WTC11 (cell line): Measurements from ENCODE around the gene GRB10. TPM values are rescaled to one million over a fixed set of nuclear protein-coding genes. Genes with fewer than 3 reads are reported as not detected.

Experiments
- ATAC-seq: fragments of 200-7000 bp; cut with Tn5 transposase; 2 replicates; pipeline ENCODE4 v1.10.0; 2021; ENCODE audit warnings: mild to moderate bottlenecking, moderate library complexity
- CTCF ChIA-PET: fragments of 300-600 bp; sonication (Branson Sonifier 250); formaldehyde crosslinking; loops from one replicate; lab custom pipeline; 2021; ENCODE audit warnings: antibody characterized with exemption; lab: Charles Lee
- POLR2A ChIA-PET: fragments of 350-600 bp; sonication (Branson Sonifier 250); formaldehyde crosslinking; loops from one replicate; lab custom pipeline; 2021; ENCODE audit warnings: antibody characterized with exemption; lab: Charles Lee
- DNase-seq: peaks from one replicate; pipeline ENCODE4 v3.0.0; 2021; ENCODE audit warnings: low spot score
- H3K27ac Mint-ChIP-seq: 2 replicates; pipeline ENCODE4 v1.8.0; 2021; ENCODE audit warnings: mixed read lengths
- H3K27me3 Mint-ChIP-seq: 2 replicates; pipeline ENCODE4 v1.8.0; 2021; ENCODE audit warnings: low read depth, mild to moderate bottlenecking, moderate library complexity, mixed read lengths
- H3K36me3 Mint-ChIP-seq: 2 replicates; pipeline ENCODE4 v1.8.0; 2021; ENCODE audit warnings: mixed read lengths
- H3K4me1 Mint-ChIP-seq: 2 replicates; pipeline ENCODE4 v1.8.0; 2022; ENCODE audit warnings: mixed read lengths
- H3K4me3 Mint-ChIP-seq: 2 replicates; pipeline ENCODE4 v1.8.0; 2021; ENCODE audit warnings: mild to moderate bottlenecking, moderate library complexity, mixed read lengths
- H3K9me3 Mint-ChIP-seq: 2 replicates; pipeline ENCODE4 v1.8.0; 2021; ENCODE audit warnings: mixed read lengths
- ELF4 ChIP-seq: sonication (generic); formaldehyde crosslinking; IDR thresholded peaks from 2 replicates; pipeline ENCODE4 v1.8.1; 2022; ENCODE audit warnings: low read depth, mild to moderate bottlenecking, moderate library complexity, missing genetic modification reagents
- EMX1 ChIP-seq: fragments of 250-450 bp; sonication (Bioruptor Pico); IDR thresholded peaks from 2 replicates; pipeline ENCODE4 v1.8.0; 2021; ENCODE audit warnings: mild to moderate bottlenecking
- FOXK1 ChIP-seq: sonication (generic); formaldehyde crosslinking; IDR thresholded peaks from 2 replicates; pipeline ENCODE4 v1.8.0; 2022; ENCODE audit warnings: mild to moderate bottlenecking, moderate library complexity, missing genetic modification reagents
- GABPB1 ChIP-seq: sonication (generic); formaldehyde crosslinking; IDR thresholded peaks from 2 replicates; pipeline ENCODE4 v1.8.1; 2023; ENCODE audit warnings: mild to moderate bottlenecking, missing genetic modification reagents
- GTF2I ChIP-seq: fragments of 250-450 bp; sonication (Bioruptor Pico); conservative IDR thresholded peaks from 2 replicates; pipeline ENCODE4 v1.4.0; 2021; ENCODE audit warnings: mild to moderate bottlenecking
- IRF2 ChIP-seq: sonication (generic); formaldehyde crosslinking; IDR thresholded peaks from 2 replicates; pipeline ENCODE4 v1.8.0; 2022; ENCODE audit warnings: low read depth, missing genetic modification reagents, borderline replicate concordance
- KAT7 ChIP-seq: sonication (generic); formaldehyde crosslinking; IDR thresholded peaks from 2 replicates; pipeline ENCODE4 v1.8.1; 2023; ENCODE audit warnings: missing genetic modification reagents, mild to moderate bottlenecking, borderline replicate concordance
- NFATC4 ChIP-seq: fragments of 250-450 bp; sonication (Bioruptor Pico); IDR thresholded peaks from 2 replicates; pipeline ENCODE4 v1.9.0; 2021; ENCODE audit warnings: mild to moderate bottlenecking
- PRRX2 ChIP-seq: fragments of 250-450 bp; sonication (Bioruptor Pico); IDR thresholded peaks from 2 replicates; pipeline ENCODE4 v1.8.0; 2021; ENCODE audit warnings: mild to moderate bottlenecking
- RELA ChIP-seq: sonication (generic); formaldehyde crosslinking; IDR thresholded peaks from 2 replicates; pipeline ENCODE4 v1.8.1; 2022; ENCODE audit warnings: missing genetic modification reagents, mild to moderate bottlenecking, borderline replicate concordance
- SOX15 ChIP-seq: fragments of 250-450 bp; sonication (Bioruptor Pico); IDR thresholded peaks from 2 replicates; pipeline ENCODE4 v1.9.0; 2021; ENCODE audit warnings: mild to moderate bottlenecking
- ZNF396 ChIP-seq: fragments of 250-450 bp; sonication (Bioruptor Pico); IDR thresholded peaks from 2 replicates; pipeline ENCODE4 v1.8.0; 2021; ENCODE audit warnings: mild to moderate bottlenecking, moderate library complexity, borderline replicate concordance
- ZNF416 ChIP-seq: fragments of 250-450 bp; sonication (Bioruptor Pico); IDR thresholded peaks from 2 replicates; pipeline ENCODE4 v1.9.0; 2021; ENCODE audit warnings: mild to moderate bottlenecking, inconsistent platforms
- total RNA-seq: library from RNA; stranded (reverse); gene quantifications from 3 replicates; pipeline ENCODE4 v1.2.3, GENCODE V29; 2021
- TF ChIP-seq, protein P1 (sequence below): sonication (generic); formaldehyde crosslinking; IDR thresholded peaks from 2 replicates; pipeline ENCODE4 v1.8.0; 2022; ENCODE audit warnings: mild to moderate bottlenecking, missing genetic modification reagents
- TF ChIP-seq, protein P2 (sequence below): fragments of 200-600 bp; IDR thresholded peaks from 2 replicates; pipeline ENCODE4 v1.8.0; 2022; ENCODE audit warnings: antibody characterized with exemption
- TF ChIP-seq, protein P3 (sequence below): sonication (generic); formaldehyde crosslinking; IDR thresholded peaks from 2 replicates; pipeline ENCODE4 v1.8.1; 2022; ENCODE audit warnings: low read depth, mild to moderate bottlenecking, moderate library complexity, missing genetic modification reagents, borderline replicate concordance
- TF ChIP-seq, protein P4 (sequence below): sonication (generic); formaldehyde crosslinking; IDR thresholded peaks from 2 replicates; pipeline ENCODE4 v1.8.1; 2023; ENCODE audit warnings: mild to moderate bottlenecking, missing genetic modification reagents
- TF ChIP-seq, protein P5 (sequence below): sonication (generic); formaldehyde crosslinking; IDR thresholded peaks from 2 replicates; pipeline ENCODE4 v1.8.1; 2022; ENCODE audit warnings: mild to moderate bottlenecking, moderate library complexity, missing genetic modification reagents

Gene GRB10
- total RNA-seq, 1 experiment from 2014 or later: 103 TPM

DNA sequence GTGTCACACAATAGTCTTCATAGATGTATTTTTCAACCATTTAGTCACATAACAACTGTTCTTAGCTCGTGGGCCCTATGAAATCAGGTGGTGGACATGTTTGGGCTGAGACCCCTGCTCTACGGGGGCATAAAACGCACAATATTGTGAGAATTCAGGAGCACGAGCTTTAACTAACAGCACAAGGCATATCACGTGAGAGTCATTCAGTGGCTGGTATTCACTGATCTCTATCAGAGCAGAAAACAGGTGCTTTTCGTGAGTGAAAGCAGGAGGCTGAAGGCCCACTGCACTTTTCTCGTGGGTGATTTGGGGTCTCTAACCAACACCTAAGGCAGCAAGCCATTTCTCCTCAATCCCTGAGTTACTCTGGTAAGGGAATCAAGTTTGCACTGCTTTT is 42.8 kb upstream of the GRB10 start:
- CTCF ChIA-PET: no interaction called here

DNA sequence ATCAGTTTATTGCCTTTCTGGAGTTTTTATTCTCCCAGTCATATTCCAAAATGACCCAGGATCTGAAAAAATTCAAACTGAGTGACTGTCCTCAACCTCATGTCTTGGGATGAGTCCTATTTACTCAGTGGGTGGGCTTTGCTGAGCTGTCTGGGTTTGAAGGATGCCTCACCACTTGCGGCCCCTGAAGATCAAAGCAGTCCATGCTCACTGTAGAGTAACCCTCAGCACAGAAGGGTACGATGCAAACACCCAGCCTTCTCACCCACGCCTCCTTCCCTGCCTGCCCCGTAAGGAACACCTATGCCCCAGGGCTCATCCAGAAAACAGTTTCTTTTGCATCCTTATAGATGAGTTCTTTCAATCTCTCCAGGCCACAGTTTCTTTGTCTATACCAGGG is 42.2 kb upstream of the GRB10 start:
- CTCF ChIA-PET: no interaction called here
- Mint-ChIP-seq H3K36me3 (no peaks in the 10 kb centered on the region), H3K27ac (no peak overlapping the region), H3K4me3 (no peak overlapping the region)
- ATAC-seq (no peak), DNase-seq (no peak)
- TF ChIP-seq ZNF396 (CRISPR knock-in tag) (no peak), NFATC4 (no peak)
- TF ChIP-seq, all 79 proteins: peak for 0
- POLR2A ChIA-PET: no interaction called here
- Mint-ChIP-seq H3K27me3 (no peaks in the 10 kb centered on the region; the same call in 1 of the 2 replicates), H3K4me1 (peaks cover 33% of the 10 kb centered on the region), H3K9me3 (peaks cover 7% of the 10 kb centered on the region)

More for the DNA sequence above, 42.8 kb upstream of the GRB10 start:
- POLR2A ChIA-PET: no interaction called here
- Mint-ChIP-seq H3K36me3 (no peaks in the 10 kb centered on the region), H3K4me3 (no peak overlapping the region), H3K27ac (no peak overlapping the region)
- no peak for ATAC-seq
- TF ChIP-seq ZNF416 (CRISPR knock-in tag): no peak
- TF ChIP-seq, protein P1, sequence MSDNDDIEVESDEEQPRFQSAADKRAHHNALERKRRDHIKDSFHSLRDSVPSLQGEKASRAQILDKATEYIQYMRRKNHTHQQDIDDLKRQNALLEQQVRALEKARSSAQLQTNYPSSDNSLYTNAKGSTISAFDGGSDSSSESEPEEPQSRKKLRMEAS (CRISPR knock-in tag): no peak
- TF ChIP-seq, protein P2, sequence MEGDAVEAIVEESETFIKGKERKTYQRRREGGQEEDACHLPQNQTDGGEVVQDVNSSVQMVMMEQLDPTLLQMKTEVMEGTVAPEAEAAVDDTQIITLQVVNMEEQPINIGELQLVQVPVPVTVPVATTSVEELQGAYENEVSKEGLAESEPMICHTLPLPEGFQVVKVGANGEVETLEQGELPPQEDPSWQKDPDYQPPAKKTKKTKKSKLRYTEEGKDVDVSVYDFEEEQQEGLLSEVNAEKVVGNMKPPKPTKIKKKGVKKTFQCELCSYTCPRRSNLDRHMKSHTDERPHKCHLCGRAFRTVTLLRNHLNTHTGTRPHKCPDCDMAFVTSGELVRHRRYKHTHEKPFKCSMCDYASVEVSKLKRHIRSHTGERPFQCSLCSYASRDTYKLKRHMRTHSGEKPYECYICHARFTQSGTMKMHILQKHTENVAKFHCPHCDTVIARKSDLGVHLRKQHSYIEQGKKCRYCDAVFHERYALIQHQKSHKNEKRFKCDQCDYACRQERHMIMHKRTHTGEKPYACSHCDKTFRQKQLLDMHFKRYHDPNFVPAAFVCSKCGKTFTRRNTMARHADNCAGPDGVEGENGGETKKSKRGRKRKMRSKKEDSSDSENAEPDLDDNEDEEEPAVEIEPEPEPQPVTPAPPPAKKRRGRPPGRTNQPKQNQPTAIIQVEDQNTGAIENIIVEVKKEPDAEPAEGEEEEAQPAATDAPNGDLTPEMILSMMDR: no peak
- TF ChIP-seq KAT7 (CRISPR knock-in tag): no peak
- TF ChIP-seq ZNF396 (CRISPR knock-in tag): no peak
- TF ChIP-seq RELA (CRISPR knock-in tag): no peak
- TF ChIP-seq, all 79 proteins: peak for 0
- Mint-ChIP-seq H3K27me3 (no peaks in the 10 kb centered on the region; the same call in 1 of the 2 replicates), H3K9me3 (peaks cover 7% of the 10 kb centered on the region), H3K4me1 (peaks cover 33% of the 10 kb centered on the region)
- no peak for DNase-seq

DNA sequence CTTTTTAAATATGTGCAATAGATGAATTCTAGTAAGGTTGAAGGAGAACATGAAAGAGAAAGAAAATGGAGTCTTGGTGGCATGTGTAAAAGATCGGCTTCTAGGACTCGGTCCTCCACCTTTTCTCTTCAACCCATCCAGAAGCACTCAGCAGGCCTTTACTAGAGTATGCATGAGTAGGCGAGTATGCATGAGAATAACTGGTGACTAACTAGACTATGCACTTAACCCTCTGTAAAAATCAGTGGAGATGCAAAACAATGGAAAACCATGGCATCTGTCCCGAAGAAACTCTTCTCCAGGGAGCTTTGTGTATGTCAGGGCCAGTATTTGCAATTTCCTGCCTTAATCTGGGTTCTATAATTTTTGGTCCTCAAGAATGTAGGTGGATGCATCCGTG is 40.0 kb upstream of the GRB10 start:
- Mint-ChIP-seq H3K36me3 (no peaks in the 10 kb centered on the region), H3K27me3 (no peaks in the 10 kb centered on the region; the same call in 1 of the 2 replicates), H3K27ac (no peak overlapping the region), H3K4me3 (no peak overlapping the region), H3K9me3 (peaks cover 7% of the 10 kb centered on the region), H3K4me1 (peaks cover 33% of the 10 kb centered on the region)
- DNase-seq (no peak), ATAC-seq (no peak; the same call in 1 of the 2 replicates)
- ChIA-PET CTCF (interaction anchor here (1.4 to 2.8 kb wide), 2 partner anchors 11 to 178 kb away, joined by 3 to 8 read pairs; no protein-coding TSS in a partner anchor), POLR2A (no interaction called here)
- no peak for TF ChIP-seq EMX1
- TF ChIP-seq GABPB1: no peak
- TF ChIP-seq, protein P3, sequence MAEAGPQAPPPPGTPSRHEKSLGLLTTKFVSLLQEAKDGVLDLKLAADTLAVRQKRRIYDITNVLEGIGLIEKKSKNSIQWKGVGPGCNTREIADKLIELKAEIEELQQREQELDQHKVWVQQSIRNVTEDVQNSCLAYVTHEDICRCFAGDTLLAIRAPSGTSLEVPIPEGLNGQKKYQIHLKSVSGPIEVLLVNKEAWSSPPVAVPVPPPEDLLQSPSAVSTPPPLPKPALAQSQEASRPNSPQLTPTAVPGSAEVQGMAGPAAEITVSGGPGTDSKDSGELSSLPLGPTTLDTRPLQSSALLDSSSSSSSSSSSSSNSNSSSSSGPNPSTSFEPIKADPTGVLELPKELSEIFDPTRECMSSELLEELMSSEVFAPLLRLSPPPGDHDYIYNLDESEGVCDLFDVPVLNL (CRISPR knock-in tag): no peak
- no peak for TF ChIP-seq ELF4 (CRISPR knock-in tag)
- TF ChIP-seq, protein P4, sequence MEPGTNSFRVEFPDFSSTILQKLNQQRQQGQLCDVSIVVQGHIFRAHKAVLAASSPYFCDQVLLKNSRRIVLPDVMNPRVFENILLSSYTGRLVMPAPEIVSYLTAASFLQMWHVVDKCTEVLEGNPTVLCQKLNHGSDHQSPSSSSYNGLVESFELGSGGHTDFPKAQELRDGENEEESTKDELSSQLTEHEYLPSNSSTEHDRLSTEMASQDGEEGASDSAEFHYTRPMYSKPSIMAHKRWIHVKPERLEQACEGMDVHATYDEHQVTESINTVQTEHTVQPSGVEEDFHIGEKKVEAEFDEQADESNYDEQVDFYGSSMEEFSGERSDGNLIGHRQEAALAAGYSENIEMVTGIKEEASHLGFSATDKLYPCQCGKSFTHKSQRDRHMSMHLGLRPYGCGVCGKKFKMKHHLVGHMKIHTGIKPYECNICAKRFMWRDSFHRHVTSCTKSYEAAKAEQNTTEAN: no peak
- TF ChIP-seq, protein P5, sequence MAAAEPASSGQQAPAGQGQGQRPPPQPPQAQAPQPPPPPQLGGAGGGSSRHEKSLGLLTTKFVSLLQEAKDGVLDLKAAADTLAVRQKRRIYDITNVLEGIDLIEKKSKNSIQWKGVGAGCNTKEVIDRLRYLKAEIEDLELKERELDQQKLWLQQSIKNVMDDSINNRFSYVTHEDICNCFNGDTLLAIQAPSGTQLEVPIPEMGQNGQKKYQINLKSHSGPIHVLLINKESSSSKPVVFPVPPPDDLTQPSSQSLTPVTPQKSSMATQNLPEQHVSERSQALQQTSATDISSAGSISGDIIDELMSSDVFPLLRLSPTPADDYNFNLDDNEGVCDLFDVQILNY (CRISPR knock-in tag): no peak
- no peak for TF ChIP-seq IRF2 (CRISPR knock-in tag)
- no peak for TF ChIP-seq FOXK1 (CRISPR knock-in tag)
- no peak for TF ChIP-seq PRRX2 (CRISPR knock-in tag)
- TF ChIP-seq GTF2I: no peak
- TF ChIP-seq SOX15 (CRISPR knock-in tag): no peak
